Measurements from ENCODE around the gene CCDC191.

The CCDC191 gene

DNA sequence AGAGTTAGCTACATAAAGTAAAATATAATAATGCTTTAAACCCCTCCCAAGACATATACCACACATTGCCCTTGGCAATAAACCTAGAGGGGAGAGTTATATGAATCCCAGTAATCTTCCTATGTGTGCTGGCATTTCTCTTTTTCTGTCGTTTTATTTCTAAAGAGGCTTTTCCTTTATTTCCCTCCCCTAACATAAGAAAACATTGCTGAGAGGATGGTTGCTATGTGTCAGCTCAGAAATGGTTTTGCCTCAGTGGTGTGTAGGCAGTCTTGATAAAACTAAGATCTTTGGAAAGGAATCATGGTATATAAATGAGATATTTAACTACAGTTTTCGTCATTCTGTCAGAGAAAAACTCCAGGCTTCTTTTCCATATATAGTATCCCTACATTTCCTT, 30.0 kb downstream of the CCDC191 start:
- POLR2A ChIA-PET, result no interaction called here
- DNase-seq (ENCODE audit: extremely low spot score), result no peak
- TF ChIP-seq ELF4 (IDR thresholded peaks at IDR 0.05) (no peak), HDGF (IDR thresholded peaks at IDR 0.05; ENCODE audit: borderline replicate concordance) (no peak), TARDBP (IDR thresholded peaks at IDR 0.05) (no peak), L3MBTL2 (conservative IDR thresholded peaks at IDR 0.05) (no peak), FOXK2 (IDR thresholded peaks at IDR 0.05) (no peak), FOXM1 (IDR thresholded peaks at IDR 0.05; ENCODE audit: borderline replicate concordance) (no peak), ARNT (IDR thresholded peaks at IDR 0.05) (no peak)
- TF ChIP-seq, protein P1, sequence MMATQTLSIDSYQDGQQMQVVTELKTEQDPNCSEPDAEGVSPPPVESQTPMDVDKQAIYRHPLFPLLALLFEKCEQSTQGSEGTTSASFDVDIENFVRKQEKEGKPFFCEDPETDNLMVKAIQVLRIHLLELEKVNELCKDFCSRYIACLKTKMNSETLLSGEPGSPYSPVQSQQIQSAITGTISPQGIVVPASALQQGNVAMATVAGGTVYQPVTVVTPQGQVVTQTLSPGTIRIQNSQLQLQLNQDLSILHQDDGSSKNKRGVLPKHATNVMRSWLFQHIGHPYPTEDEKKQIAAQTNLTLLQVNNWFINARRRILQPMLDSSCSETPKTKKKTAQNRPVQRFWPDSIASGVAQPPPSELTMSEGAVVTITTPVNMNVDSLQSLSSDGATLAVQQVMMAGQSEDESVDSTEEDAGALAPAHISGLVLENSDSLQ (IDR thresholded peaks at IDR 0.05), result no peak
- CTCF ChIA-PET, result no interaction called here

- TF ChIP-seq CTBP1 (IDR thresholded peaks at IDR 0.05; ENCODE audit: borderline replicate concordance), result no peak
- ChIA-PET POLR2A (no interaction called here), CTCF (no interaction called here)
Observed at GRCh38 chr3:114025451-114025850, 30.9 kb downstream of the CCDC191 start.

DNA sequence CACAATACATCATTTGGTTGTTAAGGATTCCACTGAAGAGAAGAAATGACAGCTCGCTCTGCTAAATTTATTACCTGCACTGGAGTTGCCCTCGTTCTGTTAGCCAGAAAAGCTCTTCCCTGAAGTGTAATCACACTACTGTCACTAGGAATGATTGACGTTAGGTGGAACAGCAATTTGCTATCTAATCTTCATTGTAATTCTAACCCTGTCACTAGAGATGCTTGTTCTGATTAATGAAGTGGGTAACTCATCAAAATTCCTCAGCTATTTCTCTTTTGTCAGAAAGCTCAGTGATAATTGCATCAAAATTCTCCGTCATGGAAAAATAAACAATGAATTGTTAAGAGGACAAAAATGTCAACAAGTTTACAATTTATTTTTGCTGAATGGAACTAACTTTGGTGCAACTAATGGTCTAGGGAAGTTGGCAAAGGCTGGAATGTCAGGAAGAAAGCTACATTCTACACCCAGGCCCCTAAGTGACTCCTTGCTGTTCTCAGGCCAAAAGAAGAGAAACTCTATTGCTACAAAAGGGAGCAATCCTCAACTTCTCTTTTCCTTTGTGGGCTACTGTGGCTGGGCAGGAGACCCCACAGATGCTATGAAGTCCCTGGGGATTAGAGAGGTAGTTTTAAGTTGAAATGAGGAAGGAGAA, 34.1 kb downstream of the CCDC191 start:
- TF ChIP-seq SUZ12 (IDR thresholded peaks at IDR 0.05), result no peak
- TF ChIP-seq BHLHE40 (IDR thresholded peaks at IDR 0.05; ENCODE audit: borderline replicate concordance), result no peak
- TF ChIP-seq FOXA1 (IDR thresholded peaks at IDR 0.05), result no peak
- 0 out of 2 replicates have a peak, but pooled peaks have one; percentile 31 for TF ChIP-seq CTBP1 (IDR thresholded peaks at IDR 0.05; ENCODE audit: borderline replicate concordance)
- no peak for TF ChIP-seq LEF1 (IDR thresholded peaks at IDR 0.05; ENCODE audit: borderline replicate concordance)
- TF ChIP-seq ELF4 (IDR thresholded peaks at IDR 0.05), result no peak
- no peak for TF ChIP-seq FOXM1 (IDR thresholded peaks at IDR 0.05; ENCODE audit: borderline replicate concordance)
- TF ChIP-seq, protein P1 (IDR thresholded peaks at IDR 0.05), result peak; percentile 90
- no peak for TF ChIP-seq SP1 (IDR thresholded peaks at IDR 0.05)
- no peak for TF ChIP-seq ARNT (IDR thresholded peaks at IDR 0.05)
- TF ChIP-seq L3MBTL2 (conservative IDR thresholded peaks at IDR 0.05), result no peak
- ChIA-PET CTCF (no interaction called here), POLR2A (no interaction called here)
- DNase-seq (ENCODE audit: extremely low spot score), result no peak

More at GRCh38 chr3:114025451-114025850, 30.9 kb downstream of the CCDC191 start:
- DNase-seq (ENCODE audit: extremely low spot score), result no peak

- CTCF ChIA-PET, result no interaction called here
- DNase-seq (ENCODE audit: extremely low spot score), result no peak
- POLR2A ChIA-PET, result no interaction called here
- TF ChIP-seq HDGF (IDR thresholded peaks at IDR 0.05; ENCODE audit: borderline replicate concordance), result no peak
- no peak for TF ChIP-seq ARNT (IDR thresholded peaks at IDR 0.05)
- TF ChIP-seq BHLHE40 (IDR thresholded peaks at IDR 0.05; ENCODE audit: borderline replicate concordance), result no peak
- no peak for TF ChIP-seq SUZ12 (IDR thresholded peaks at IDR 0.05)
- TF ChIP-seq FOXK2 (IDR thresholded peaks at IDR 0.05), result no peak
- TF ChIP-seq ELF4 (IDR thresholded peaks at IDR 0.05), result no peak
- no peak for TF ChIP-seq ZNF384 (IDR thresholded peaks at IDR 0.05)
- TF ChIP-seq FOXM1 (IDR thresholded peaks at IDR 0.05; ENCODE audit: borderline replicate concordance), result no peak
- TF ChIP-seq SP1 (IDR thresholded peaks at IDR 0.05), result no peak
- TF ChIP-seq NFRKB (IDR thresholded peaks at IDR 0.05), result no peak
- TF ChIP-seq CTBP1 (IDR thresholded peaks at IDR 0.05; ENCODE audit: borderline replicate concordance), result no peak
- TF ChIP-seq LEF1 (IDR thresholded peaks at IDR 0.05; ENCODE audit: borderline replicate concordance), result no peak
- no peak for TF ChIP-seq TARDBP (IDR thresholded peaks at IDR 0.05)
- TF ChIP-seq L3MBTL2 (conservative IDR thresholded peaks at IDR 0.05), result no peak
- TF ChIP-seq, protein P1 (IDR thresholded peaks at IDR 0.05), result no peak
- TF ChIP-seq FOXA1 (IDR thresholded peaks at IDR 0.05), result no peak
Observed at GRCh38 chr3:114020907-114021306, 35.4 kb downstream of the CCDC191 start.

GRCh38 chr3:114019486-114019885, 36.8 kb downstream of the CCDC191 start:
- ChIA-PET POLR2A (interaction anchor here (0.5 kb wide), 1 partner anchor 273 kb away, joined by 3 read pairs; the partner anchor contains the start of gene ATP6V1A), CTCF (no interaction called here)
- TF ChIP-seq ELF4 (IDR thresholded peaks at IDR 0.05) (peak; percentile 70; the same call in 1 of the 2 replicates), ZNF384 (IDR thresholded peaks at IDR 0.05) (no peak)
- no peak for DNase-seq (ENCODE audit: extremely low spot score)

- ChIA-PET CTCF (no interaction called here), POLR2A (no interaction called here)
- TF ChIP-seq L3MBTL2 (conservative IDR thresholded peaks at IDR 0.05), result no peak
- TF ChIP-seq, protein P1 (IDR thresholded peaks at IDR 0.05), result no peak
- no peak for TF ChIP-seq ELF4 (IDR thresholded peaks at IDR 0.05)
- no peak for TF ChIP-seq ARNT (IDR thresholded peaks at IDR 0.05)
- TF ChIP-seq LEF1 (IDR thresholded peaks at IDR 0.05; ENCODE audit: borderline replicate concordance), result no peak
- TF ChIP-seq HDGF (IDR thresholded peaks at IDR 0.05; ENCODE audit: borderline replicate concordance), result no peak
- DNase-seq (ENCODE audit: extremely low spot score), result no peak
Observed at GRCh38 chr3:114014211-114014610, 42.1 kb downstream of the CCDC191 start.

Data from HEK293T (cell line).